Peyer's patch (tissue), 4 donors: ENCODE measurements around the gene SCGB2A2.

Experiments
- CTCF ChIP-seq, 6 experiments: fragments of 450-650 bp in 4 of 6; fragments of 200-600 bp in 2 of 6; sonication (generic) in 1 of 6; IDR thresholded peaks; one replicate each; pipeline ENCODE4 v1.5.1; 2017 to 2019; ENCODE audit warnings: antibody characterized with exemption in 6 of 6, mild to moderate bottlenecking in 3 of 6, moderate library complexity in 1 of 6
- POLR2A ChIP-seq, 2 donors: fragments of 450-650 bp; IDR thresholded peaks; one replicate each; pipeline ENCODE4 v1.5.1; 2017; ENCODE audit warnings: antibody characterized with exemption in 2 of 2, mild to moderate bottlenecking in 2 of 2, moderate library complexity in 2 of 2

DNA sequence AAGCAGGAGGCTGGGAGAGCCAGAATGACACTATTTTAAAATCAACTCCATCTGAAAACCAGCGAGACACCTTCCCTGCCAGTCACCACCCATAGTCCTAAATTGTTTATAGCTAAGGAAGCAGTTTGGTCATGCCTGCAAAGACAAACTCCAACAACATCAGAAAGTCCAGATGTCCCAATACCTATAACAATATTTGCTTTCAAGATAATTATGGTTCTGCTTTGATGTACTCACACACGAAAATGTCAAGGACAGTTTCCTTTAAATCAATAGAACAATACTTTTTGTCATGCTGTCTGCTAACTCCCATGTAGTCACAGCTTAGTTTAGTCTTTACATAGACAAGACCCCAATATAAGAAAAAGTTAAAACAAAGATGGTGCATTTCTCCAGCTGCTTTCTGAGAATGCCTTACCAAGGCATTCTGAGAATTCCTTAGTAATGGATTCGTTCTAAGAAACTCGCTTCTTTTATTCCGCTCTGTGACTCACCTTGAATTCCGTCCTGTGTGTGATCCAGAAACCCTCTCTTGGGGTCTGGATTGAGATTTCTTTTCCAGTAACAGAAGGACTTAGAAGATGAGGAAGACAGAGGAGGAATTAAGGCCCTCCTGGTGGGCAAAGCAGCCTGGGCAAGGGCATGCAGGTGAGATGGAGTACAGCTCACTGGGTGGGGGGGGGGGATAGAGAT, 9.6 kb upstream of the SCGB2A2 start:
- TF ChIP-seq POLR2A (IDR thresholded peaks at IDR 0.05) (no peak), CTCF (IDR thresholded peaks at IDR 0.05) (no peak)
